ENCODE measurements around the gene BGN. TPM values are rescaled to one million over a fixed set of nuclear protein-coding genes. Genes with fewer than 3 reads are reported as not detected.

BGN gene
- polyA plus RNA-seq, 12 donors, result 82.7 to 192 (median 118) TPM

GRCh38 chrX:153477901-153478300 is 16.9 kb upstream of the BGN start:
- peak; percentile 53 for DNase-seq

GRCh38 chrX:153478746-153479145 is 16.0 kb upstream of the BGN start:
- DNase-seq, result no peak

- no peak for DNase-seq
Measured at GRCh38 chrX:153481043-153481442, 13.7 kb upstream of the BGN start.

GRCh38 chrX:153482376-153483015 is 12.3 kb upstream of the BGN start:
- DNase-seq, result no peak

- no peak for DNase-seq
Measured at GRCh38 chrX:153485396-153486080, 9.2 kb upstream of the BGN start.

GRCh38 chrX:153486171-153486570 is 8.6 kb upstream of the BGN start:
- DNase-seq, result no peak

GRCh38 chrX:153487590-153488071 is 7.1 kb upstream of the BGN start:
- DNase-seq, result no peak

- DNase-seq, result no peak
Measured at GRCh38 chrX:153488231-153488914, 6.4 kb upstream of the BGN start.

GRCh38 chrX:153490217-153490930 is 4.4 kb upstream of the BGN start:
- DNase-seq, result no peak

- no peak for DNase-seq
Measured at GRCh38 chrX:153491351-153491914, 3.3 kb upstream of the BGN start.

- no peak for DNase-seq
Measured at GRCh38 chrX:153491918-153492317, 2.9 kb upstream of the BGN start.

GRCh38 chrX:153492543-153492942 is 2.2 kb upstream of the BGN start:
- DNase-seq, result no peak

GRCh38 chrX:153493085-153493484 is 1.7 kb upstream of the BGN start:
- no peak for DNase-seq

GRCh38 chrX:153494061-153494460 is 719 bp upstream of the BGN start:
- DNase-seq, result no peak

- no peak for DNase-seq
Measured at GRCh38 chrX:153495362-153495751, 577 bp downstream of the BGN start.

- DNase-seq, result no peak
Measured at GRCh38 chrX:153495903-153496589, 1.3 kb downstream of the BGN start.

GRCh38 chrX:153496590-153496959 is 1.8 kb downstream of the BGN start:
- DNase-seq, result no peak

GRCh38 chrX:153498453-153498852 is 3.7 kb downstream of the BGN start:
- no peak for DNase-seq

GRCh38 chrX:153499341-153499740 is 4.6 kb downstream of the BGN start:
- DNase-seq, result no peak

- no peak for DNase-seq
Measured at GRCh38 chrX:153499876-153500275, 5.1 kb downstream of the BGN start.

GRCh38 chrX:153500676-153501280 is 6.0 kb downstream of the BGN start:
- DNase-seq, result no peak

Data from muscle of arm (tissue), 12 donors.